GM18861 (cell line): Measurements from ENCODE around the gene PCDH9.
A peak's percentile ranks its signal among the peaks of the same experiment; 100 is the strongest.
"Not testable (repeated sequence)": the region's sequence is repeated elsewhere in the genome, so short reads cannot be mapped to it uniquely, and the experiment has no call there.

Experiments used
- ATAC-seq: cut with Tn5 transposase; IDR thresholded peaks from one replicate; pipeline ENCODE4 v1.9.1; 2021; ENCODE audit not compliant: unreplicated experiment

The PCDH9 gene

DNA sequence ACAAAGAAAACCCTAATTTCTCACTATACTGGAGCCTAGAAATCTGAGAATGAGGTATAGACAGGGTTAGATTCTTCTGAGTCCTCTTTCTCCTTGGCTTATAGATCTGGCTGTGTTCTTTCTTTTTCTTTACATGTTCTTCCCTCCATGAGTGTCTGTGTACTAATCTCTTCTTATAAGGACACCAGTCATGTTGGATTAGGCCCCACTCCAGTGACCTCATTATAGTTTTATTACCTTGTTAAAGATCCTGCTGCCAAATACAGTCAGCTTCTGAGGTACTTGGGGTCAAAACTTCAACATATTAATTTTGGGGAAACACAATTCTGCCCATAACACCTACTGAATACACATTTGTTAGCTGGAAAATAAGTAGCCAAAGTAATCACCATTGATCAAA is 302.6 kb downstream of the PCDH9 start:
- ATAC-seq: no peak

DNA sequence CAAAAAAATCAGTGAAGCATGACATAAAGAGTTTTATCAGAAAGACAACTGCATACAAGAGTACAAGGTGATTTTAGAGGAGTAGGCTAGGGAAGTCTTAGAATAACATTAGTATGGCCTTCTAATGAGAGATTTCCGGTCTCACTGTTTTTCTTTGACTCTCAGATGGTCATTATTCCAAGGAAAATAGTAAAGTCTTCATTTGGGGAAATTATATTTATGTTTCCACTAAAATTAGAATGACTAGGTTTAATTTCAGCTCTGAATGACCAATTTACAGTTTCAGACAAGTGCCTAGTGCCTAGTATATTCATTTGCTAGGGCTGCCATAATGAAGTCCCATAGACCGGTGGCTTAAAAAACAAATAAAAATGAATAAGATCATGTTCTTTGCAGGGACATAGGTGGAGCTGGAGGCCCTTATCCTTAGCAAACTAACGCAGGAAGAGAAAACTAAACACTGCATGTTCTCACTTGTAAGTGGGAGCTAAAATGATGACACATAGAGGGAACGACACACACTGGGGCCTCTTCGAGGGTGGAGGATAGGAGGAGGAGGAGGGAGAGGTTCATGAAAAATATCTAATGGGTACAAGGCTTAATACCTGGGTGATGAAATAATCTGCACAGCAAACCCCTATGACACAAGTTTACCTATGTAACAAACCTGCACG is 303.1 kb downstream of the PCDH9 start:
- no peak for ATAC-seq

DNA sequence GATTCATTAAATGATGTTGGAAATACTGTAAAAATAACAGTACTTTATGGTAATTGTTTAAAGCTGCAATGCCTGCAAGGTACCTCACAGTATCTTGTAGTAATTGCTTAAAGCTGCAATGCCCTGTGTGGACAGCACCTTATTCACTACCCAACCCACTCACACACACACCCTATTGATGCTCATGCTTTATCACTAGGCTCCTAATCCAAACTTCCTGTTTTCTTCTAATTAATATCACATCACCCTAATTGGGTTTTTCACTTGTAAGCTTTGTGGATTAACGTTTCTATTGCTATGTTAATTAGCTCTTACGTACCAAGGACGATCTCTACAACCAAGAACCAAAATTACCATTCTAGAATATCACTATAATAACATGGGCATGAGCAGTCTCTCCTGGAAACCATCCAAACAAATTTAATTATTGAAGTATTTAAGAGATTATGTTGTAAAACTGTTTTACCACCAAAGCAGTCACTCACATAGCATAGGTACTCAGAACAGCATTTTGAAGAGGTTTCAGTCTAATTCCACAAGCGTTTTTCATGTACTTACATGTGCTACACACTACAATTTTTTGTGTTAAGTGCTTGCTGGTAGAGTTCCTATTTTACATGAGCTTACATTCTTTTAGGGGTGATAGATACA is 303.8 kb downstream of the PCDH9 start:
- no peak for ATAC-seq

DNA sequence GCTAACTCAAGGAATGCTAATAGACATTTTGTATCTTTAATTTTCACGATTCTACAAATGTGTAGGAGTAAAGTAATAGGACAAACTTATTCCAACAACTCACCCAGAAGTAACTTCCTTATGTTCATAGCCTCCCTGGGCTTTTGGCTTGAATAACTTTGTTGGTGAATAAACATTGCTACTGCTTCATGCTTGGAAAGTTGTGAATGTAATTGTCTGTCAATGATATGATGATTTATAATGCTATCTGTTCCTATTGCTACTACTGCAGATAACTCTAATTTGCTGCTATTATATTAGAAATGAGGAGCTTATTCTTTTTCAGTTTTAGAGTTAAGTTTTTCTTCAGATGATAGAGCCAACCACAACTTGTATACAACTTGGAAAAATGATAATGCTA is 307.7 kb downstream of the PCDH9 start:
- ATAC-seq: no peak

DNA sequence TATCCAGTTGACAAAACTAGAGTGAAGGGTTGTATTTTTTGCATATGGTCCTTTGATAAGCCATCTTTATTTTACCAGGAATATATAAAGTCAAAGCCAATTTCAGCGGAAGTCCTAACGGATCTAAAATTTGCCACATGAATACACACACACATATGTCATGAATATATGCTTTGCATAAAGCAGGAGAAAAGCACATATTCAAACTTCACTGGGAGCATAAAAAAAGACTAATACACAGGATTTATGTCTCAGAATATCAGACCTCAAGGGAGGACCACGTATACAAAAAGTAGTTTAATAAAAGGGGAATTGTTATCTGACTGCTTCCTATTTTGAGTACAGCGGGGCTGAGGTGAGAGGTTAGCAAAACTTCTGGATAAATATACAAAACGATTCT is 308.7 kb downstream of the PCDH9 start:
- no peak for ATAC-seq

DNA sequence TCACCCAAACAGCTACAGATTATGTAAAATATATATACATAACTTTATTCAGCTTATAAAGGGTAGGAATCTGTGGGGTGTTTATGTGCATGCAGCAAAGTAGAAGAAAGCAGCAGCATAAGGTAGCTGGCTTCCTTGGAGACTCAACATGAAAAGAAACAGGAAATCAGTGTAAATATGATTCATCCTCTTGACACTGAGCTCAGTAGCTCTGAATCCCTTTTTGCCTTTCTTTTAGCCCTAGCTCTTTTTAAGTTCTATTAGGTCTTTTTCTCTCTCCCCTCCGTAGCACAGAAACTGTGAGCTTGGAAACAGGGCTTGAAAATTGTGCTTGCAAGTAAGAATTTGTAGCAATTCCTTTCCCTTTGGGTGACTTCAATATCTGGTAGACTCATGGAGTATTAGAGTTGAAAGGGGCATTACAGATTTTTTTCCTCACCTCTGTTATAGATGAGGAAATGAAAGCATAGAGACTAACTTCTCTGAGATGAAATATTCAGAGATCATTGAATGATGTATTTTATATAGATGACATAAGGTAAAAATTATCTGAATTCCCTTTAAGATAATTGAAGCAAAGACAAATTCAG is 314.4 kb downstream of the PCDH9 start:
- no peak for ATAC-seq

DNA sequence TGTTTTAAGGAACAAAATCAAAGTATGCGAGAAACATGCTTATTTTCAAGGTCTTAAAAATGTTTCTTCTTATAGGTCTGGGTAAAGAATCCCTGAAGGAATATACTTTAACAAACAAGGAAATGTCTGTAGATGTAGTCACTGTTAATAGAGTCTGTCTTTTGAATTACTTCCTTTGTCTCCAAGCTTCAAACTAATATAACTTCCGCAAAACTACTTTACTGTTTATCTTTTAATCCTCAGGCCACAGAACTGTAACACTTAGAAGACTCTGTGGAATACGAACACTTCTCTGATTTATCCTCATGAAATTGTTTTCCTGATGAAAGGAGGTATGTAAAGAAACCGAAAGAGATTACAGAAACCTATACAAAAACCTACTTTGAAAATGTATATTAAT is 316.0 kb downstream of the PCDH9 start:
- no peak for ATAC-seq

DNA sequence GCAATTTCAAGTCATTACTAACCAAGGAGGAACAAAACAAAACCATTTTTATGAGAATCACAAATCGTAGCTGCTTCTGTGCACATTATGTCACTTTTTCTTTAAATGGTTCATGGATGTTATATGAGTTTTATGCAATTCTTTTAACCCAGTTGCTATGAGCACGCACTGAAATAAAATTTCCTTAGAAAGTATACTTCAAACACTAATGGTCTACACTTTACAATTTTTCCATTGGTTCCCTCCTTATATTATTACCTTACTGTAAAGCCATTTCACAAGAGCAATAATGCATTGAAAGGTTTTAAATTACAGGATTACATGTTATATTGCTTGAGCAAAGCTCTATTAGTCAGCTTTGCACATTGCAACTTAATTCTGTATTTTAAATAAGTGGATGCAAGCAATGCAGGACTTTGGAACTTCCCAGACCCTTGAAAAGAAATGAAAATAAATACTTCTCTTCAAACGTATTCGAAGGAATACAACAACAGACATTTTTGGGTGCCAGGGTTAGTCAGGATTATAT is 318.7 kb downstream of the PCDH9 start:
- ATAC-seq: no peak

DNA sequence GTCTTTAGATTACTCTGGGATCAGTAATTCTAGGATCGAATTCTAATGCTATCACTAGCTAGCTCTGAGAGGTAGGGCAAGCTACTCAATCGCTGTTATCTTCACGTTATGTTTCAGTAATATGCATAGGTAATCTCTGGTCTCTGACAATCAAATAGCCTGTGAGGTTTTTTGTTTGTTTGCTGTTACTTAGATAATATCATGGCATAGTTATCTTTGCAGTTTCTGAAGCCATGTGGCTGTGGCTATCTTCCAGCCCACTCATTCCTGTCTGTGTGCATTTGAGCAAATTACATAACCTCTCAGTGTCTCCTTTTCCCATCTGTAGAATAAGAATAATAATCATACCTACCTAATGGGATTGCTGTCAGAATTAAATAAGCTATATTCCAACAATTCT is 330.2 kb downstream of the PCDH9 start:
- no peak for ATAC-seq

DNA sequence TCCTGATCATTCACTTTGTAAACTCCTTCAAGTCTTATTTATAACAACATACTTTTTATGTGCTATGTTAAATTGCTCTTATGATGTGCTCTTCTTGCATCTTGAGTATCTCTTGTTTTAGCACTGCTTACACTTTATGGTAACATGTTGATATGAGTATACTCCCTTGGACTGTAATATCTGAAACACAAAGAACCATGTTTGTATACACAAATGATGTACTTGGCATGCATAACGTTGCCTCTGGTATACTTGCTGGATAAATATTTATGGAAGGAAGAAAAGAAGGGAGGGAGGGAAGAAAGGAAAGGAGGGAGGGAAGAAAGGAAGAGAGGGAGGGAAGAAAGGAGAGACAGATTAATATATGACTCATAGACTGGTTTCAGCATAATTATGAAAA is 333.2 kb downstream of the PCDH9 start:
- ATAC-seq: no peak

DNA sequence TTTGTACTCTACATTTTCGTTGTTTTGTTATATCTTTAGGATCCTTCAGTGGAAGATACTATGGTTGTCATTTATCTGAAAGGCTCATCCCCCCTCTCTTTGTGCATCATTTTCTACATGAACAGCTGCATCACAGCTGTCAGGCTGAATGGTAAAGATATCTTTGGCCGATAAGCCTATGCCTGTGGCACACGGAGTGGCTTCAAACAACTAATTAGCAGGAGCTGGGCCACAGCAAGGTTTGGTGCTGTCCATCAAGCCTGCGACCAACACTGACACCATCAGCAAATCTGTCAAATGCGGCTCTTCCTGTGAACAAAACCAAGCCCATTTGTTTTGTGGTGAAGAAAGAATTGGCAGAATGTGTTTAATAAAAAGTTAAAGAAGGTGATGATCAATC is 334.4 kb downstream of the PCDH9 start:
- ATAC-seq: no peak

DNA sequence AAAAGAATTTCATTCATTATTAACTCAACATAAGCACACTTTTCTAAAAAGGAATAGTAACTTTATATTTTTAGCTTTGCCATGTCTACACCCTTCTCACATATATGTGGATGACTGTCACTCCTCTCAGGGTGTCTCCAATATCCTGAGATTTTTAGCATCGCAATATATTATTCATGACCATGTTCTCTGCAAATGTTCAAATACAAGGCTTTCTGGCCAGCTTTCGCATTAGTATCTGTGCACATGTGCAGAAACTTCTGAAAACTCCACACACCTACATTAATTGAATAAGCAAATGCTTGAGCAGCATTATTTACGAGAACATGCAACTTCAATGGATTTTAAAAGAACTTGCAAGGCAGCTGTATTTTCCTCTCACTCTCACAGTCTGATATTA is 334.8 kb downstream of the PCDH9 start:
- ATAC-seq: no peak

DNA sequence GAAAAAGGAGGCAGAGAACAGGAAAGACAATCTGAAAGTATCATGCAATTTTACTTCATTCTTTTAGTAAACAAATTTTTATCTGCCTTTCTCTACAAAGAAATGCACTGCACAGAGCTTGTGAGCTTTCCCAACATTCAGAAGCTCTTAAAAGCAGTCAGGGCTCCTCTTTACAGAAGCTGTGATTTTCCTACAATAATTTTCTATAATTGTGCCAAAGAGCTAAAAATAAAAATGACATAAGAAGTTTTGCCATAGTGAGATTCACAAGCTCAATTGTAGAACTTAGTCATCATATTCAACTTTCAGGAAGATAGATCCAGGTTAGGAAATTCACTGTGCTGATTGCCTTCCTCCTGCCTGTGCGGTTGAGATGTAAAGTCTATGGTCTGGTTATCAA is 341.4 kb downstream of the PCDH9 start:
- no peak for ATAC-seq

DNA sequence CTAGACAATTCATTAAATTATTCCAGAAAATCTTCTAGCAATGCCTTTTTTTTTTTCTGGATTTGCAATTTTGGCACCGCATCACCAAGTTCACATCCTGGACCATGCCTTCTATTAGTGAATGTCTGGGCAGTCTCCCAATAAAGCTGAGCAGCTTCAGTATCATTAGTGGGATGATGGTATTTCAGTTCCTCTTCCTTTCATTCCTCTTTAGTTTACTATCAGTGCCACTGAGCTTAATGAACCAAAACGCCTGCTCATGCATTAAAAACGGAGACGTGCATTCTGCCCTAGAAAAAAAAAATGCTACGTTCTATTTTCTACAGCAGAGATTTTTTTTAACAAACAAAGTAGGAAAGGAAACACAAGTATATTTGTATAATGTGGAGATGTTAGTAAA is 343.0 kb downstream of the PCDH9 start:
- ATAC-seq: peak; percentile 82

DNA sequence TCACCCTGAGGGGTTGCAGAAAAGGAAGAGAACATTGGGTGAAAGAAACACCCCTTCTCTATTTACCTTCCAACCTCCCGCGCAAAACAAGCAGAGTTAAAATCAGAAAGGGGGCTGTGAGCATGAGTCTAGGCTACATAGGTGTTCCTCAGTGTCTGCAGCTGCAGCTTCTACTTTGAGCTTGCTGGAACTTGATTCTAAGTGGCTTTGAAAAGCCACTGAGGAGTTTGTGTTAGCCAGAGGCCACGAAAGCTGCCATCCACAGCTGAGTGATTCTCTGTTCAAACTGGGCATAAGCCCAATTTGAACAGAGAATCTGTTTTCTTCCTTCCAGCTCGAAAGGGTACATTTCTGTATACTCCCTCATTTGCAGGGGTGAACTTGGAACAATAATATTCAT is 343.9 kb downstream of the PCDH9 start:
- no peak for ATAC-seq

DNA sequence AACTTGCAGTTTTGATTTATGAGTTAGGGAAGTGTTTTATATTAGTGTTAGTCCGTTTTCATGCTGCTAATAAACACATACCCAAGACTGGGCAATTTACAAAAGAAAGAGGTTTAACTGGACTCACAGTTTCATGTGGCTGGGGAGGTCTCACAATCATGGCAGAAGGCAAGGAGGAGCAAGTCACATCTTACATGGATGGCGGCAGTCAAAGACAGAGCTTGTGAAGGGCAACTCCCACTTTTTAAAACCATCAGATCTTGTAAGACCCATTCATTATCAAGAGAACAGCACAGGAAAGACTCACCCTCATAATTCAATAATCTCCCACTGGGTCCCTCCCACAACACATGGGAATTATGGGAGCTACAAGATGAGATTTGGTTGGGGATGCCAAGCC is 349.0 kb downstream of the PCDH9 start:
- ATAC-seq: not testable (repeated sequence)

DNA sequence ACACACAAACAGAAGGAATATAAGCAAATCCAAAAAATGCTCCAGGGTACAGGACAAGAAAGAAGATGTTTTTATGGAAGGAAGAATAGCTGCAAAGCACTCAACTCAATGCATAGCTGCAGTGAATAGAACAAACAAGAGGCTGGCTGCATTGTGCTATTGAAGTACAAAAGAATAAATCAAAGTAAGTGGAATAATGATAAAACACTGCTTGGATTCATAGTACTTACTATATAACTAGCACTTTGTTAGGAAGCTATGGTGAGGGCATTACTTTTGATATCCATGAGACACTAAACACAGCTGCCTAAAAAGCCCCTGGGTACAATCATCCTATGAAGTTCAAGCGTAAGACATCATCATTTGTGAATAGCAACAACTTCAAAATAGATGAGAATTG is 350.1 kb downstream of the PCDH9 start:
- no peak for ATAC-seq

DNA sequence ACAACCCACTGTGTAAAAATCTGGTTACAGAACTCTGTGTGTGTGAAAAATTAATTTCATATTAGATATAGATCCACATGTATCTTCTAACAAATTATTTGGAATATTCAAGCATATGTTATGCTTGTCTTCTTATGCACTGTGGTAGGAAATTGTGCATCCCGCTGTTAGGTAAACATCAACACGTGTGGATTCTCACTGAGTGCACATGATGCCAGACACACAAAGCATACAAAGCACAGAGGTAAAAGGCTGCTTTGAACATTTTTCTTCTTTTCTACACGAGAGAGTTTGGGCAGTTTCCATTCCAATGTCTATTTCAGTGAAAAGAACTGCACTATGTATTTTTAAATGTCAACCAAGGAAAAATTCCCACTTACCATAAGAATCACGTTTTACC is 354.9 kb downstream of the PCDH9 start:
- ATAC-seq: no peak

DNA sequence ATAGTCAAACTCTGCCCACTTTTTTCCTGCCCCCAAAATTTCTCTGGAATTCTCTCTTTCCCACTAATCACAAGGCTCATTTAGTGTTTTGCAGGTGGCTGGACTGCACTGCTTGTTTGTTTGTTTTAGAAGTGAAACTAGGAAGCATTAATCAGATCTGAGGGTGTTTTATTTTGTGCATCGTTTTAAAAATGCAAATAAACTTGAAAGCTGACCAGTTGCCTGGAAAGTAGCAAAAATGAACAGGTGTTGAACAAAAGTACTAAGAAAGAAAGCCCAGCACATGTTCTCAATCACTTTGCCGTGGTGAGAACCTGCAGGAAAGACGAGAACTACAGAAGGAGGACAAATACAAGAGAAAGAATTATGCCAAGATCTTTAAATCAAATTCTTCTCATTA is 365.5 kb downstream of the PCDH9 start:
- ATAC-seq: no peak

DNA sequence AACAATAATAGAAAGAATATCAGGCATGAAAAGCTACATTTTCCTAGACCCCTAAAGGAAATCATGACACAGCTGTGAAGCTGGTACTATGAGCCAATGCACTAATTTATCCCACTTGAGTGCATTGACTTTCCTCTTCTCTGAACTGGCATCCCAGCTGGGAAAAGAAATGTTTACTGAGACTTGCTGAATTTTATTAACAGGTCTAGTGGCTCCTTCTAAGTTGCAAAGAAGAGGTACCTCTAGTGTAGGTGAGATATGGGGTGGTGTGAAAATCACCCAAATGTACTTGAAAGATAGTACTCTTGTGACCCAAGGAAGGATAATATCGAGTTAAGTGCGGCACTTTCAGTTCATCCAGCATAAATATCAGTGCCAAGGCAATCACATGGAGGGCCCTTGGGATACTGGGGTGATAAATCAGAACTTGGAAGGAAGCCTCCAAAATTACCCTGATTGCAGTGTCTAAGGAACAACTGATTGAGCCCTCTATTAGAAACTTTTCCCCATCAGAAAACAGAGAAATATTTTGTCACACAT is 369.2 kb downstream of the PCDH9 start:
- ATAC-seq: no peak

DNA sequence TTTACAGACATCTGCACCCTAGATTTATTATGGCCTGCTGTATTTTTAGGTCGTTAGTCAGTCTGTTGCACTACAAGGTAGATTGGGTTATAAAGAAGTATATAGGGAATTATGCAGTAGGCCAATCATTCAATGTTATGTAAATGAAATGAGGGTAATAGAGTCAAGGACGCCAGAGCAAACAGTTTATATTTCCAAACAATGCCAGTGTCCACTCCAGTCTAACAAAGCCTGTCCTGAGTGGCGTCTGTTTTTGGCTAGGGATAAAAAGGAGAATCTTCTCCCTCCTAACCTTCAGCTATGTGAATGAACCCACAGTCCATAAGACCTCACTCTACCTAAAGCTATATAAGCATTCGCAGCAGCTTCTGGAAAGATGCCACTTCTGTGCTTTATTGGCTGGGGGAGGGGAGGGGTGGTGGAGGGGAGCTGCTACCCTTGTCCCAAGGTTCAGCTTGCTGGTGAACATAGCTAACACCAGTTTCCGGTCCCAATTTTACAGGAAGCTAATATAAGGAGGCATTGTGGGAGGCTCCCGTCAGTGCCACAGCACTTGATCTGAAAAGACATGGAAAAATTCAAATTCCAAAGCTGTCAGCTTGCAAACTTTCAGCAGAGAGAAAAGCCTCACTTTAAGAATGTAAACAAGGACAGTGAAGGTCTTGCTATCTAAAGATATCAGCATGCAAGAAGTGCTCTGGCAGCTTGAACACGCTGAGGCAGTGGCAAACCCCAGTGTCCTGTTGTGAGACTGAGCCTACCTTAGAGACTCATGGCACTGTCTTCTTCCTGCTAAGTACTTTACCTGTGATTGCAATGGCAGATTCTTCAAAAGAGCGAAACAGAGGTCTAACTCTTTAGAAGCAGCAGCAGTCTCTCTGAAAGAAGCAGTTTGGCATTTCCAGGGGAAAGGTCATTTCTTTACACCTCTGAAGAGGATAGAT is 369.9 kb downstream of the PCDH9 start:
- no peak for ATAC-seq
